GM21786 (cell line): ENCODE measurements around the gene MXD4.
A peak's percentile ranks its signal among the peaks of the same experiment; 100 is the strongest.

Experiments
- ATAC-seq: cut with Tn5 transposase; IDR thresholded peaks from one replicate; pipeline ENCODE4 v1.9.1; 2021; ENCODE audit not compliant: unreplicated experiment

MXD4 gene

DNA sequence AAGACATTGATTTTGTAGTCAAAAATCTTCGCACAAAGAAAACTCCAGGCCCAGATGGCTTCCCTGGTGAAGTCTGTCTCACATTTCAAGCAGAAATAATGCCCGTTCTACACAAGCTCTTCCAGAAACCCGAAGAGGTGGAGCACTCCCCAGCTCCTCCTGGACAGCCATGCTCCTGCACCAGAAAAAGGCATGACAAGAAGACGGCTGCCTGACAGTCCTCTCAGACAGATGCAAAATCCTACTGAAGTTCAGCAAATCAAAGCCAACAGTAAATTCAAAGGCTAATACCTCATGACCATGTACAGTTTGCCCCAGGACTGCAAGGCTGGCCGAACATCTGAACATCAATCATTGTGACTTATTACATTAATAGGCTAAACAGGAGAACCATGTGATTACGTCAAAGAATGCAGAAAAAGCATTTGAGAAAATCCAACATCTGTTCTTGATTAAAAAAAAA is 30.8 kb upstream of the MXD4 start:
- no peak for ATAC-seq

DNA sequence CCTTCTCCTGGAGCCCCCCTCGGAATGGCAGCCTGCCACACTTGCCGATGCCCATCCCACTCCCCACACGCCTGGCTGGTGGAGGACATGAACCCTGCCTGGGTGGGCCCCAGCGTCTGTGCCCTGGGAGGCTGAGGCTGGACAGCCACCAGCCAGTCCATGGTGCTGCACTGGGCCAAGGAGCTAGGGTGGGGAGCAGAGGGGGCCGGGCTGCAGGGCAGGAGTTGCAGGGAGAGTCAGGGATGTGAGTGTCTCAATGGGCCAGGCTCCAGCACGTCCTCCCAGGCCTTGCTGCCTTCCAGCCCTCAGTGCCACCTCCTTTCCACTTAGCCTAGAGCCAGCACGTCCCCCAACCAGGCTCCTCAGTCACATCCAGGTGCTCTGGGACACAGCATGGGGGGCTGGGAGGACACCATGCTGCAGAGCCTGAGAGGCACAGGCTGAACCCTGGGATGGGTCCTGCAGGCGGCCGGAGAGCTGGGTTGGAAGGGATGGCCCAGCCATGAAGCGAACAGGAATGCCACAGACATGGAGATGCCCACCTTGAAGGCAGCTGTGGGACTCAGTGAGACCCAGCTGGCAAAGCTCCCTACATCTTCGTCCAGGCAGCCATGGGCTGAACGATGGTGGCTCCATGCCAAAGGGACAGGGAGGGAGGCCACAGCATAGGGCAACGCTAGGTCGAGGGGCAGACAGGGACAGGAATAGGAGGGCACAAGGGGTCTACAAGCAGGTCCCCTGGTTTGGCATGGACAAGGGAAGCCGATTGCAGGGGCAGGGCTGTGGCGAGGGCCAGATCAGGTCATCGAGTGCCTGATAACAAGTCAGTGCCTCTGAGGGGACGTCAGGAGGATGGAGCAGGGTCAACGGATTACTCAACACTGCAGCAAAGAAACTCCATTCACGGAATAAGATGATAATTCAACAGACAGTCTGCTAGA is 30.1 kb upstream of the MXD4 start:
- ATAC-seq = no peak

- no peak for ATAC-seq
Observed at GRCh38 chr4:2290974-2291704, 29.2 kb upstream of the MXD4 start.

GRCh38 chr4:2290488-2290887 is 28.6 kb upstream of the MXD4 start:
- ATAC-seq = no peak

- ATAC-seq = no peak
Observed at GRCh38 chr4:2289955-2290333, 28.0 kb upstream of the MXD4 start.

GRCh38 chr4:2289311-2289954 is 27.5 kb upstream of the MXD4 start:
- ATAC-seq = no peak

GRCh38 chr4:2288051-2288541 is 26.2 kb upstream of the MXD4 start:
- no peak for ATAC-seq

DNA sequence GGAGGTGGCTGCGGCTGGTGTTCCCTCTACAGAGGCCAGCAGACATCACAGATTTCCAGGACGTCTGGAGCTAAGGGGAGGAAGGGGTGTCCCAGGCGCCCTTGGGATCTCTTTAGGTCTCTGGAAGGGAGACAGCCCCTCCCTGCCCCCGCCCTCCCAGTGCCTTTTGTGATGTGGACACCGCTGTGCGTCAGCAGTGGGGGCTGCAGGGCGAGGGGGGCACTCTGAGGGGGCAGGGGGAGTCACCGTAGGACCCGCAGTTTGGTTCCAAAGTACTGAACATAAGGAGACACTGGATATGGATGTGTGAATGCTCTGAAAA is 25.6 kb upstream of the MXD4 start:
- no peak for ATAC-seq

GRCh38 chr4:2286904-2287593 is 25.1 kb upstream of the MXD4 start:
- no peak for ATAC-seq

GRCh38 chr4:2285613-2286381 is 23.9 kb upstream of the MXD4 start:
- ATAC-seq = no peak

DNA sequence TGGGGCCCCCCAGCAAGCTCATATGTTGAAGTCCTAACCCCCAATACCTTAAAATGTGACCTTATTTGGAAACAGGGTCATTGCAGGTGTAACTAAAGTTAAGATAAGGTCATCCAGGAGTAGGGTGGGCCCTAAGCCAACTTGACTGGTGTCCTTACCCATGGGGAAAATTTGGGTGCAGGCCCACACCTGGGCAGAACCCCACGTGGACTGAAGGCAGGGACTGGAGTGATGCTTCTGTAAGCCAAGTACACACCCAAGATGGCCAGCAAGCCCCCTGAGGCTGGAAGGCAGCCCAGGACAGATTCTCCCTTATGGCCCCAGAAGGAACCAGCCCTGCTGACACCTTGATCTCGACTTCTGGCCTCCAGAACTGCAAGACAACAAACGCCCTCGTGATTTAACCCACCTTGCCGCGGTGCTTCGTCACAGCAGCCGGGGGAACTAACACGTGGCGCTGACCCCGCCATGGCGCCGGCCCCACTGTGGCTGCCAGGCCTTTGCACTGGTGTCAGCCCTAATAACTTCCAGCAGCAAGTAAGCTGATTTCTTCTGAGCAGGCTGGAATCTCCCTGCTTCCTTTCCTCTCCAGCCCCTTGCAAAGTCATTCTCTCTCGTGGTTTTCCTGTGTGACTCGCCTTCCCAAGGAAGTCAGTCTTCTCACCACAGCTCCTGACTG is 23.2 kb upstream of the MXD4 start:
- ATAC-seq = no peak

GRCh38 chr4:2284161-2284933 is 22.4 kb upstream of the MXD4 start:
- ATAC-seq = no peak

DNA sequence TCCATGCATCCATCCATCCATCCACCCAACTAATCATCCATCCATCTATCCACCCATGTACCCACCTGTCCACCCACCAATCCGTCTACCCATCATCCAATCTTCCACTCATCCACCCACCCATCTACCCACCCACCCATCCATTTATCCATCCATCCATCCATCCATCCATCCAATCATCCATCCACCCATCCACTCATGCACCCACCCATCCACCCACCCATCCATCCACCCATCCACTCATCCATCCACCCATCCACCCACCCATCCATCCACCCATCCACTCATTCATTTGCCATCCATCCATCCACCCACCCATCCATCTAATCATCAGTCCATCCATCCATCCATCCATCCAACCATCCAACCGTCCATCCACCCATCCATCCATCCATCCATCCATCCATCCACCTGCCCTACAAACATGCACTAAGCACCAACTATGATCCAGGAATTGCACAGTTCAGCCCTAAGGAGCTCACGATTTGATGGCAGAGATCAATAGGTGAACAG is 21.3 kb upstream of the MXD4 start:
- ATAC-seq = no peak

DNA sequence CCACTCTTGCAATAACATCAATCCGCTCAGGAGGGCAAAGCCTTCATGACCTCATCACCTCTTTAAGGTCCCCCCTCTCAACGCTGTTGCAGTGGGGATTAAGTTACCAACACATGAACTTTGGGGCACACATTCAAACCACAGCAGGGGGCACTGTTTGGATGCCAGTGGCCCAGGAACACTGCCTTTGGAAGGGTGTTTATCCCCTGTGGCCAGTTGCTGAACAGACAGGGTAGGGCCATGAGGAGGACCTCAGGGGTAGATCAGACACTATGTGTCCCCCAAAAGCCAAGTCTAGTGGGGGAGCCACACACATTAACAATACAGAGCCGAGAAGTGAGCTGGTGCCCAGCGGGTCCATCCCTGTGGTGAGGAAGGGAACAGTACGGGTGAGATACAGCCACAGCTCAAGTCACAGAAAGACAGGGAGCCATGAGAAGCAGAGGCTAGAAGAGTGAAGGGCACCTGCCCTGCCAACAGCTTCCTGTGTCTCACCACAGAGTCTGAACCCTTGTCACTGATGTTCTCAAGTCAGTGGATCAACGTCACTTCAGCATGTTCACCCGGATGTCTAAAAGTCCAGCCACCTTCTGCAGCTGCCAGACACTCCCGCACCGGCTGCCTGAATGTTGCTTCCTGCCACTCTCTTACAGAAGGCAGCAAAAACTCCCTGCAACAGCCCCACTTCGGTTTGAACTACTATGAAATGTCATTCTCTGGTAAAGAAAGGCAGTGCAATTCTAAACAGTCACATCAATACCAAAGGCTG is 19.9 kb upstream of the MXD4 start:
- peak; percentile 78 for ATAC-seq

- ATAC-seq = no peak
Observed at GRCh38 chr4:2280531-2281300, 18.8 kb upstream of the MXD4 start.

GRCh38 chr4:2277956-2278355 is 16.0 kb upstream of the MXD4 start:
- ATAC-seq = no peak
